ENCODE results near the gene SH3GLB1.

SH3GLB1 gene

GRCh38 chr1:86764523-86764922 lies 60.1 kb downstream of the SH3GLB1 start:
- H3K4me1 ChIP-seq (ENCODE audit: control insufficient read depth, insufficient read depth, low read length): no peaks in the 10 kb centered on the region
- H3K27me3 ChIP-seq (ENCODE audit: control insufficient read depth, insufficient read depth, low read length): no peaks in the 10 kb centered on the region
- H3K27ac ChIP-seq (ENCODE audit: low read depth, low read length): no peak overlapping the region
- H3K9ac ChIP-seq (ENCODE audit: low read length): no peak overlapping the region
- no peaks in the 10 kb centered on the region for H3K36me3 ChIP-seq (ENCODE audit: control insufficient read depth, insufficient read depth, low read length)
- no peak overlapping the region for H3K4me3 ChIP-seq (ENCODE audit: low read length)

GRCh38 chr1:86765073-86765472 lies 60.7 kb downstream of the SH3GLB1 start:
- no peaks in the 10 kb centered on the region for H3K27me3 ChIP-seq (ENCODE audit: control insufficient read depth, insufficient read depth, low read length)
- H3K36me3 ChIP-seq (ENCODE audit: control insufficient read depth, insufficient read depth, low read length): no peaks in the 10 kb centered on the region
- no peak overlapping the region for H3K9ac ChIP-seq (ENCODE audit: low read length)
- H3K4me3 ChIP-seq (ENCODE audit: low read length): no peak overlapping the region
- no peak overlapping the region for H3K27ac ChIP-seq (ENCODE audit: low read depth, low read length)
- no peaks in the 10 kb centered on the region for H3K4me1 ChIP-seq (ENCODE audit: control insufficient read depth, insufficient read depth, low read length)

GRCh38 chr1:86765674-86766073 lies 61.3 kb downstream of the SH3GLB1 start:
- H3K9ac ChIP-seq (ENCODE audit: low read length): no peak overlapping the region

GRCh38 chr1:86768554-86768953 lies 64.2 kb downstream of the SH3GLB1 start:
- no peak overlapping the region for H3K9ac ChIP-seq (ENCODE audit: low read length)
- H3K27me3 ChIP-seq (ENCODE audit: control insufficient read depth, insufficient read depth, low read length): no peaks in the 10 kb centered on the region
- H3K4me3 ChIP-seq (ENCODE audit: low read length): no peak overlapping the region
- H3K36me3 ChIP-seq (ENCODE audit: control insufficient read depth, insufficient read depth, low read length): no peaks in the 10 kb centered on the region
- no peaks in the 10 kb centered on the region for H3K4me1 ChIP-seq (ENCODE audit: control insufficient read depth, insufficient read depth, low read length)
- H3K27ac ChIP-seq (ENCODE audit: low read depth, low read length): no peak overlapping the region

More at GRCh38 chr1:86765674-86766073, 61.3 kb downstream of the SH3GLB1 start:
- no peaks in the 10 kb centered on the region for H3K4me1 ChIP-seq (ENCODE audit: control insufficient read depth, insufficient read depth, low read length)
- no peaks in the 10 kb centered on the region for H3K27me3 ChIP-seq (ENCODE audit: control insufficient read depth, insufficient read depth, low read length)
- no peak overlapping the region for H3K4me3 ChIP-seq (ENCODE audit: low read length)
- H3K27ac ChIP-seq (ENCODE audit: low read depth, low read length): no peak overlapping the region
- H3K36me3 ChIP-seq (ENCODE audit: control insufficient read depth, insufficient read depth, low read length): no peaks in the 10 kb centered on the region

GRCh38 chr1:86769065-86769464 lies 64.7 kb downstream of the SH3GLB1 start:
- H3K4me3 ChIP-seq (ENCODE audit: low read length): no peak overlapping the region
- H3K27me3 ChIP-seq (ENCODE audit: control insufficient read depth, insufficient read depth, low read length): no peaks in the 10 kb centered on the region
- H3K36me3 ChIP-seq (ENCODE audit: control insufficient read depth, insufficient read depth, low read length): no peaks in the 10 kb centered on the region
- H3K4me1 ChIP-seq (ENCODE audit: control insufficient read depth, insufficient read depth, low read length): peaks cover under 1% of the 10 kb centered on the region
- H3K27ac ChIP-seq (ENCODE audit: low read depth, low read length): no peak overlapping the region
- no peak overlapping the region for H3K9ac ChIP-seq (ENCODE audit: low read length)

GRCh38 chr1:86773341-86774288 lies 69.2 kb downstream of the SH3GLB1 start:
- Histone ChIP-seq H3K27me3 (ENCODE audit: control insufficient read depth, insufficient read depth, low read length) (no peaks in the 10 kb centered on the region), H3K4me3 (ENCODE audit: low read length) (peak overlapping the region; percentile 5), H3K9ac (ENCODE audit: low read length) (no peak overlapping the region), H3K4me1 (ENCODE audit: control insufficient read depth, insufficient read depth, low read length) (peaks cover 2% of the 10 kb centered on the region), H3K36me3 (ENCODE audit: control insufficient read depth, insufficient read depth, low read length) (no peaks in the 10 kb centered on the region), H3K27ac (ENCODE audit: low read depth, low read length) (no peak overlapping the region)

DNA sequence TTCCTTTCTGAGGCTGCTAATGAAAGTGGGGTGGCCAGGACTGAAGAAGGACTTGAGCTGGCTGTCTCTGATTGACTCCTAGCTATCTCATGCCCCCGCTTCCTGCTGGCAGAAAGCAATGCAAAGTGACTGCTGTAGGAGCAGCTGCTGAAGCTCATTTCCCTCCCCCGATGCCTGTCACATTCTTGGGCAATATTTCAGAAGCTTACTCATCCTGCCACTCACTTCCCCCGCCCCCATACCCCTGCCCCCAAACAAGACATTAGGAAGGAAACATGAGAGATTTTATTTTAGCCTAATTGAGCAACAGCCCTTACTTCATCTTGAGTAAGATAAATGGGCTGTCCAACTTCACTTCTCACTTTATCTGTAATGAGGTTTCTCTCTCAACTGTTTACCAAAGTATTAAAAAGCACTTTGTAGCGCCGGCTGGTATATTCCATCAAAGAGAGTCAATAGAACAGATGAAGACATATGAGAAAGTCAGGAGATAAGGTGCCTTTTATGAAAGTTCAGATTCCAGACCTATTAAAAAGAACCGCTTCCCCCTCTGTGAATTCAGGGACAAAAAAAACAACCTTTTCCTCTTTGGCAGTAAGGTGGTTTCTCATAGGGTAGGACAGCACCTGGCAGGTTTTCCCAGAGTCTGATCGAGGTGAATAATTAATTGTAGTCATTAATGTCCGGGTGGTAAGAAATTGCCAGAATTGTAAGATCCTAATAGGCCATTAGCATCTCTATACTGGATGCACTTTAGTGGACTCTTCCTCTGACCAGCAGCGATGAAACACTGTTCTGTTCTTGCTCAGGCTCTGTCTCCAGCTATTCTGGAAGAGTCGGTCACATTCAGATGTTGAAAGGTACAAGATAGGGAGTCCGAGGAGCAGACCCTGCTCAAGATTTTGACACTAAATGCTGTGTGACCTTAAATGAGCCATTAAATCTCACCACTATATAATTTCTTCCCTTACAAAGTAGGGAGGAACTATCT lies 70.2 kb downstream of the SH3GLB1 start:
- H3K27ac ChIP-seq (ENCODE audit: low read depth, low read length): no peak overlapping the region
- no peaks in the 10 kb centered on the region for H3K36me3 ChIP-seq (ENCODE audit: control insufficient read depth, insufficient read depth, low read length)
- H3K9ac ChIP-seq (ENCODE audit: low read length): no peak overlapping the region
- H3K27me3 ChIP-seq (ENCODE audit: control insufficient read depth, insufficient read depth, low read length): no peaks in the 10 kb centered on the region
- peaks cover 2% of the 10 kb centered on the region for H3K4me1 ChIP-seq (ENCODE audit: control insufficient read depth, insufficient read depth, low read length)
- H3K4me3 ChIP-seq (ENCODE audit: low read length): peak overlapping the region; percentile 5

DNA sequence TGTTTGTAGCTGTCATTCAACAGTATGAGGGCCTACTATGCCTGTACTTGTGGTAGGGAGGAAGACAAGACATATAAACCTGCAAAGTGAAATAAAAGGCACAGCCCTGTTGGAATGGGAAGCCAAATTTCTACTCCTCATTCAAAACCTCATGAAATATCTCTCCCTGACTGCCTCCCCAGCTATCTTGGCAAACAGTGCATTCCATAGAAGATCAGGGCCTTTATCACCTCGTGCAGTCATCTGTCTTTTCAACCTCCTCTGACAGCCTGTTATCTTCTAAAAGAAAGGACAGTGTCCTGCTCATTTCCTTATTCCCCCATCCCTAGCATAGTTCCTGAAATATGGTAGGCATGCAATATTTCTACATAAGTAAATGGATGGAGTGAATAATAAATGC lies 71.0 kb downstream of the SH3GLB1 start:
- H3K4me1 ChIP-seq (ENCODE audit: control insufficient read depth, insufficient read depth, low read length): peaks cover 2% of the 10 kb centered on the region
- H3K27me3 ChIP-seq (ENCODE audit: control insufficient read depth, insufficient read depth, low read length): no peaks in the 10 kb centered on the region
- H3K9ac ChIP-seq (ENCODE audit: low read length): no peak overlapping the region
- H3K36me3 ChIP-seq (ENCODE audit: control insufficient read depth, insufficient read depth, low read length): no peaks in the 10 kb centered on the region
- no peak overlapping the region for H3K27ac ChIP-seq (ENCODE audit: low read depth, low read length)
- H3K4me3 ChIP-seq (ENCODE audit: low read length): no peak overlapping the region

DNA sequence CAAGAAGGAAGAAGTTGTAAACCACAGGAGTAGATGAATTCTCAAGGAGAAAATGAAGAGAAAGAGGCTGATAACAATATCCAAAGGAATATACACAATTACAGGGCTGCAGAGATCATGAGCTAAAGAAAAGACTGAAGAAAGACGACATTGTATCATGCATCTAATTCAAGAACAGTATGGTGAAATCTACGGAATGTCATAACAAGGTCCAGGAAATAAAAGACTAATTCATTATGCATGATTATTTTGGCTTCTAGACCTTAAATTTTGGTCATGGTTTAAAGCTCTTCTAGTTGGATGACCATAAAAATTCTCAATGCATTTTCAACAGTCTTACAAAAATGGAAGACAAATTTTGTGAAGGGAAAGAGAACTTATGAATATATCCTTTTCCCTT lies 71.7 kb downstream of the SH3GLB1 start:
- Histone ChIP-seq H3K4me1 (ENCODE audit: control insufficient read depth, insufficient read depth, low read length) (peaks cover 2% of the 10 kb centered on the region), H3K9ac (ENCODE audit: low read length) (no peak overlapping the region), H3K36me3 (ENCODE audit: control insufficient read depth, insufficient read depth, low read length) (no peaks in the 10 kb centered on the region), H3K4me3 (ENCODE audit: low read length) (no peak overlapping the region), H3K27ac (ENCODE audit: low read depth, low read length) (no peak overlapping the region), H3K27me3 (ENCODE audit: control insufficient read depth, insufficient read depth, low read length) (no peaks in the 10 kb centered on the region)

DNA sequence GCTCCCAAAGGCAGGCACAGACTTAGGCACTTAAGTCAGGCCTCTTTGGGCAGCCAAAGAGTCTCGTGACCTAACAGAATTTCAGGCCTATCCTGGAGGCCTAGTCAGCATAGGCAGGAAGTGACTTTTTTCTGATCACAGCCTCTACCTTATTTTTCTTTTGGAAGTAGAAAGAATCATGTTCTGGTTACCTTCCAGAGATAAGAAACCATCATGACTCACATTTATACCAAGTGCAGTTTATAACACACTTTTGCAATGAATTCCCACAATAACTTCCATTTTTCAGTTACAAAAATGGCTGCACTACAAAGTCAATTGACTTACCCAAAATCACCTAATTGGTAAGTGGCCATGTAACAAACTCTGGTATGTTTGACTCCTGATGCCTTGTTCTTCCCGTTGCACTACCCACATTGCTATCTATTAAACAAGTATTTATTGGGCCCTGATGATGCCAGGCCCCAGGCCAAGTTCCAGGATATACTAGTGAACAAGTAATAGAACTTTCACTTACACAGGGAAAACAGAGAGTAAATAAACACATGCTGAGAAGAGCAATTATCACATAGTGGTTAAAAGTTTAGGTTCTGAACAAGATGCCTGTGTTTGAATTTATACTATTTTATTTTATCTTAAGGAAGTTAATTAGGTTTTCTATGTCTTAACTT lies 74.3 kb downstream of the SH3GLB1 start:
- Histone ChIP-seq H3K9ac (ENCODE audit: low read length) (no peak overlapping the region), H3K27ac (ENCODE audit: low read depth, low read length) (no peak overlapping the region)

DNA sequence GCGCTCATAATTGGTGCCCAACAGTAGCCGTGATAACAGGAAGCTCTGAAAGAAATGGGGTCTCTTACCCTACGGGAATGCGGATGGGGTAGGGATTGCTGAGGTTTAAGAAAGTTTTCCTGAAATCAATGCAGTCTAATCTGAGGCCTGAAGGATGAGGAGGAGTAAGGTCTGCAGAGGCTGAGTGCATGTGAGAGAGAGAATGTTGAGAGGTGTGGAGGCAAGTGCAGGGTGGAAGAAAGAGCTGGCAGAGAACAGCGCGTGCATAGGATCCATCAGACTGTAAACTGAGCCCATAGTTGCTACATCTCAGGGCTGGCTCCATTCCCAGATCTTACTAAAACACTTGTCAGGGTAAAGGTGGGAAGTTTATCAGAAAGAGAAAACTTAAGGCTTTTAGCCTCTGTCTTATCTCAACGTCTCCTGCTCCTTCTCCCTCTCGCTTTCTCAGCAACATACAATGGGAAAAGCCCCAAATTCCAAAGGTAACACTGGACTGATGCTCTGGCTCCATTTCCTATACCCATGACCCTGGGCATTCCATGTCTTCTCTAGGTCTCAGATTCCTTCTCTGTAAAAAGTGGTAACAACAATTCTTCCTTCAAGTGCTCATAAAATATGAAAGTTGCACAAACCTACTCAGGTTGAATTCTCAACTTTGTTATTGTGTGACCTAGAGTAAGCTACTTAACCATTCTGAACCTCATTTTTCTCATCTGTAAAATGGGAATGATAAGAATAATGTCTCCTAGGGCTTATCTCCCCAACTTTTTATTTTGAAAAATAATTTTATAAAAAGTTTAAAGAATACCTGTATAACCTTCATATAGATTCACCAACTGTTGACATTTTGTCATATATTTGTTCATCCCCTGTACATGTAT lies 75.2 kb downstream of the SH3GLB1 start:
- no peaks in the 10 kb centered on the region for H3K27me3 ChIP-seq (ENCODE audit: control insufficient read depth, insufficient read depth, low read length)
- no peak overlapping the region for H3K27ac ChIP-seq (ENCODE audit: low read depth, low read length)
- no peak overlapping the region for H3K4me3 ChIP-seq (ENCODE audit: low read length)
- no peak overlapping the region for H3K9ac ChIP-seq (ENCODE audit: low read length)
- H3K4me1 ChIP-seq (ENCODE audit: control insufficient read depth, insufficient read depth, low read length): no peaks in the 10 kb centered on the region
- no peaks in the 10 kb centered on the region for H3K36me3 ChIP-seq (ENCODE audit: control insufficient read depth, insufficient read depth, low read length)

More for the DNA sequence above, 74.3 kb downstream of the SH3GLB1 start:
- Histone ChIP-seq H3K27me3 (ENCODE audit: control insufficient read depth, insufficient read depth, low read length) (no peaks in the 10 kb centered on the region), H3K4me3 (ENCODE audit: low read length) (no peak overlapping the region), H3K4me1 (ENCODE audit: control insufficient read depth, insufficient read depth, low read length) (peaks cover 2% of the 10 kb centered on the region), H3K36me3 (ENCODE audit: control insufficient read depth, insufficient read depth, low read length) (no peaks in the 10 kb centered on the region)
